ENCODE data around the gene TTC4.

TTC4 gene

DNA sequence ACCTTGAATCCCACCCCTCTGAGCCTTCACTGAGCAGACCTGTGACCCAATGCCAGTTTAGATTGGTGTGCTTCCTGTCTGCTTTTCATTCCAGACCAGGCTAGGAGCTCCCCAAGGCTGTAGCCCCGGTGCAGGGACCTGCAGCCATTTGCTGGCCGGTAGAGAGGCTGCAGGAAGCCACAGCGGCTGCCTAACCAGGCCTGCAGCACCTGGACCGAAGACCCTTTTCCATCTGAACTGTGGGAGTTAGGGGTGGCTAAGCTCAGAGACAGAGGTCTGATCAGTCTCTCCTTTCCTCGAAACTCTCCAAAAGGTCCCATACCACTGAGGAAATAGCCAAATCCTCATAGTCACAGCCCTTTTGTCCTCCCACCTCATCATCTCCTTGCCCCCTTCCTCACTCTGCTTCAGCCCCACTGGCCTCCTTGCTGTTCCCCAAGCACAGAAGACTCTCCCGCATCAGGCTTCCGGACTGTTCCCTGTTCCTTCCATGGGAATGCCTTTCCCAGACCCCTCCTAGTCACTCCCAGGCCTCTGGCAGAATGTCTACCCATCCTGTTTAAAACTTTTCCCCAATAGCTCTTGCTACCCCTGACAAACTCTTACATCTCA, 674 bp upstream of the TTC4 start:
- no peak for TF ChIP-seq CTCF (IDR thresholded peaks at IDR 0.05; ENCODE audit: low read depth, low read length)

DNA sequence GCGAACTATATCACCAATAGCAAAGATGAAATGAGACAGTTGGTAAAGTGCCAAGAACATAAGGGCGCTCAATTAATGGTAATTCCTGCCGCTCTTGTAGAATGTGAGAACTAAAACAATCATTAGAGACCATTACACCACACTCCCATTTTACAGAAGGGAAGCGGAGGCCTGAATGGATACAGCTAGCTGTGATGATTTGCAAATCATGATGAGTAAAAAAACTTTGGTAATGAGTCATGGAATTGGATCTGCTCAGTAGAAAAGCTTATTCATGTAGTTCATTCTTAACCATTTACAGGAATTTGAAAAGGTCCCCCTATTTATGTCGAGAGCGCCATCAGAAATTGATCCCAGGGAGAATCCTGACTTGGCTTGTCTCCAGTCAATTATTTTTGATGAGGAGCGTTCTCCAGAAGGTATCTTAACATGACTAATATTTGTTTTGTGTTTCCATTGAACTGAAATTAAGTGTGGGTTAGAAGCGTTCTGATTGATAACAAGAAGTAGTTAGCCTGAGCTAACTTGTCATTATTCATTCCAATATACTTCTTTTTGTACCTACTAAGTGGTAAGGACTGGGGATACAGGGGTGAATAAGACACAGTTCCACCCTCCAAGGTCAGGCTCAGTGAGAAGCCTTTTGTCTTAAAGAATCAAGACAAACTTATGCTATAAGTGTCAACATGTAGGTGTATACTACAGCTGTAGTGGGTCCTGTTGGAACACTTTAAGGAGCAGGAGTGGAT, 812 bp downstream of the TTC4 start:
- TF ChIP-seq CTCF (IDR thresholded peaks at IDR 0.05; ENCODE audit: low read depth, low read length): no peak
- Histone ChIP-seq H3K4me3 (ENCODE audit: low read depth, low read length) (peak overlapping the region; percentile 89), H3K4me1 (0 out of 2 replicates have a peak, but pooled peaks cover 2% of the 10 kb centered on the region), H3K27me3 (no peaks in the 10 kb centered on the region), H3K9me3 (no peaks in the 10 kb centered on the region), H3K36me3 (no peaks in the 10 kb centered on the region; the same call in 1 of the 2 replicates)
- DNase-seq: no peak

More for the DNA sequence above, 674 bp upstream of the TTC4 start:
- peak overlapping the region; percentile 89 for H3K4me3 ChIP-seq (ENCODE audit: low read depth, low read length)
- no peaks in the 10 kb centered on the region; the same call in 1 of the 2 replicates for H3K36me3 ChIP-seq
- DNase-seq: no peak
- no peaks in the 10 kb centered on the region for H3K9me3 ChIP-seq
- 0 out of 2 replicates have a peak, but pooled peaks cover 2% of the 10 kb centered on the region for H3K4me1 ChIP-seq
- H3K27me3 ChIP-seq: no peaks in the 10 kb centered on the region

GRCh38 chr1:54721719-54722118, 6.1 kb downstream of the TTC4 start:
- no peaks in the 10 kb centered on the region for H3K9me3 ChIP-seq
- TF ChIP-seq CTCF (IDR thresholded peaks at IDR 0.05; ENCODE audit: low read depth, low read length): no peak
- DNase-seq: no peak

GRCh38 chr1:54723985-54724384, 8.3 kb downstream of the TTC4 start:
- Histone ChIP-seq H3K9me3 (no peaks in the 10 kb centered on the region), H3K4me3 (ENCODE audit: low read depth, low read length) (no peak overlapping the region), H3K4me1 (no peaks in the 10 kb centered on the region), H3K27me3 (no peaks in the 10 kb centered on the region), H3K36me3 (peaks cover 9% of the 10 kb centered on the region)
- DNase-seq: no peak
- no peak for TF ChIP-seq CTCF (IDR thresholded peaks at IDR 0.05; ENCODE audit: low read depth, low read length)

More at GRCh38 chr1:54721719-54722118, 6.1 kb downstream of the TTC4 start:
- H3K36me3 ChIP-seq: peaks cover 9% of the 10 kb centered on the region
- H3K4me3 ChIP-seq (ENCODE audit: low read depth, low read length): no peak overlapping the region
- no peaks in the 10 kb centered on the region for H3K4me1 ChIP-seq
- H3K27me3 ChIP-seq: no peaks in the 10 kb centered on the region

DNA sequence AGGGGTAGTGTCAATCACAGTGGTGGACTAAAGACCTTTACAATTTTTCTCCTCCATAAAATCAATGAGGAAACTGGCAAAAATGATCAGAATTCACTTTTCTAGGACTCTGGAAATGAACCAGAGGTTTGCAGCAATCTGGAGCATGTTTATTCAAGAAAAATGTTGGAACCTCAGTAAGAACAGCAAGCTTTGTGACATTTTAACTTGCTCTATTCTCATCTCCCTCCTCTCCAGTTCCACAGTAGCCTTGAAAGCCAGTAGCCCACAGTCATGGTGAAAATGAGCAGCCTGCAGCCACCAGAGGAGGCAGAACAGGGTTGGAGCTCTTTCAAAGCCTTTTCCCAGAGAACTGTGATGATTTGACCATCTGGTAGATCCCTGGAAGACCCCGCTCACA, 9.1 kb downstream of the TTC4 start:
- H3K9me3 ChIP-seq: no peaks in the 10 kb centered on the region
- no peak for TF ChIP-seq CTCF (IDR thresholded peaks at IDR 0.05; ENCODE audit: low read depth, low read length)
- no peaks in the 10 kb centered on the region for H3K27me3 ChIP-seq
- no peak overlapping the region for H3K4me3 ChIP-seq (ENCODE audit: low read depth, low read length)
- H3K4me1 ChIP-seq: no peaks in the 10 kb centered on the region
- H3K36me3 ChIP-seq: peaks cover 9% of the 10 kb centered on the region
- DNase-seq: no peak

- Histone ChIP-seq H3K27me3 (no peaks in the 10 kb centered on the region), H3K4me3 (ENCODE audit: low read depth, low read length) (no peak overlapping the region), H3K9me3 (no peaks in the 10 kb centered on the region), H3K36me3 (peaks cover 2% of the 10 kb centered on the region), H3K4me1 (no peaks in the 10 kb centered on the region)
- DNase-seq: no peak
- no peak for TF ChIP-seq CTCF (IDR thresholded peaks at IDR 0.05; ENCODE audit: low read depth, low read length)
Measured at GRCh38 chr1:54728027-54728426, 12.4 kb downstream of the TTC4 start.

All from BE2C (cell line).